Ascending aorta (tissue), 2 donors: ENCODE results near the gene ANTXR1. TPM values are rescaled to one million over a fixed set of nuclear protein-coding genes. Genes with fewer than 3 reads are reported as not detected.

Source experiments
- DNase-seq, 2 donors: peaks; one replicate each; pipeline ENCODE4 v3.0.0-alpha.2; 2019; ENCODE audit warnings: low spot score in 2 of 2
- H3K27ac ChIP-seq, 2 donors: fragments of 200-600 bp; sonication (generic); one replicate each; pipeline ENCODE4 v1.5.1; 2016 to 2017; ENCODE audit warnings: mild to moderate bottlenecking in 1 of 2
- H3K27me3 ChIP-seq: fragments of 200-600 bp; sonication (generic); one replicate; pipeline ENCODE4 v1.5.1; 2017
- H3K36me3 ChIP-seq, 2 donors: fragments of 200-600 bp; sonication (generic); one replicate each; pipeline ENCODE4 v1.5.1; 2016
- H3K4me1 ChIP-seq, 2 donors: fragments of 200-600 bp; sonication (generic); one replicate each; pipeline ENCODE4 v1.5.1; 2016 to 2017; ENCODE audit warnings: mild to moderate bottlenecking in 1 of 2
- H3K4me3 ChIP-seq, 2 donors: fragments of 200-600 bp; sonication (generic); one replicate each; pipeline ENCODE4 v1.5.1; 2016 to 2017; ENCODE audit warnings: mild to moderate bottlenecking in 1 of 2
- H3K9me3 ChIP-seq, 2 donors: fragments of 200-600 bp; sonication (generic); one replicate each; pipeline ENCODE4 v1.5.1; 2016
- intact Hi-C: fragments of 100-400 bp; cut with DNase I; formaldehyde crosslinking; loops from one replicate; pipeline ENCODE4 v1.15.1; 2023
- total RNA-seq: library from RNA; depleted of rRNA; stranded (reverse); fragments of >200 nt; gene quantifications from one replicate; pipeline ENCODE4 v1.1.0, GENCODE V29; 2016
- TF ChIP-seq, protein P1 (sequence below), 3 experiments: fragments of 200-600 bp in 2 of 3; fragments of 450-650 bp in 1 of 3; sonication (generic) in 2 of 3; IDR thresholded peaks; one replicate each; pipeline ENCODE4 v1.5.1; 2016 to 2019; ENCODE audit warnings: antibody characterized with exemption in 3 of 3, mild to moderate bottlenecking in 1 of 3, moderate library complexity in 1 of 3

The ANTXR1 gene
- total RNA-seq, 1 donor from 2014 or later = 90.3 TPM

DNA sequence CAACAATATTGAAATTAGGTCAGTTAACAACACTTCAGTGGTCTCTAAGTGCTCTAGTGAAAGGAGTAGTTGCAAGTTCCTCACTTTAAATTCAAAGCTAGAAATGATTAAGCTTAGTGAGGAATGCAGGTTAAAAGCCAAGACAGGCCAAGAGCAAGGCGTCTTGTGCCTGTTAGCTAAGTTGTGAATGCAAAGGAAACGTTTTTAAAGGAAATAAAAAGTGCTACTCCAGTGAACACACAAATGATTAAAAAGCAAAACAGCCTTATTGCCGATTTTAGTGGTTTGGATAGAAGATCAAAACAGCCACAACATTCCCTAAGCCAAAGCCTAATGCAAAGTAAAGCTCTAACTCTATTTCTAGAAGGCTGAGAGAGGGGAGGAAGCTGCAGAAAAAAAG is 44.7 kb downstream of the ANTXR1 start:
- Histone ChIP-seq H3K27me3 (no peaks in the 10 kb centered on the region), H3K4me3 (no peak overlapping the region), H3K4me1 (peaks cover 15 to 25% of the 10 kb centered on the region in 2 donors), H3K9me3 (no peaks in the 10 kb centered on the region), H3K36me3 (no peaks in the 10 kb centered on the region), H3K27ac (peak overlapping the region; percentile 60 to 64)
- TF ChIP-seq, protein P1, sequence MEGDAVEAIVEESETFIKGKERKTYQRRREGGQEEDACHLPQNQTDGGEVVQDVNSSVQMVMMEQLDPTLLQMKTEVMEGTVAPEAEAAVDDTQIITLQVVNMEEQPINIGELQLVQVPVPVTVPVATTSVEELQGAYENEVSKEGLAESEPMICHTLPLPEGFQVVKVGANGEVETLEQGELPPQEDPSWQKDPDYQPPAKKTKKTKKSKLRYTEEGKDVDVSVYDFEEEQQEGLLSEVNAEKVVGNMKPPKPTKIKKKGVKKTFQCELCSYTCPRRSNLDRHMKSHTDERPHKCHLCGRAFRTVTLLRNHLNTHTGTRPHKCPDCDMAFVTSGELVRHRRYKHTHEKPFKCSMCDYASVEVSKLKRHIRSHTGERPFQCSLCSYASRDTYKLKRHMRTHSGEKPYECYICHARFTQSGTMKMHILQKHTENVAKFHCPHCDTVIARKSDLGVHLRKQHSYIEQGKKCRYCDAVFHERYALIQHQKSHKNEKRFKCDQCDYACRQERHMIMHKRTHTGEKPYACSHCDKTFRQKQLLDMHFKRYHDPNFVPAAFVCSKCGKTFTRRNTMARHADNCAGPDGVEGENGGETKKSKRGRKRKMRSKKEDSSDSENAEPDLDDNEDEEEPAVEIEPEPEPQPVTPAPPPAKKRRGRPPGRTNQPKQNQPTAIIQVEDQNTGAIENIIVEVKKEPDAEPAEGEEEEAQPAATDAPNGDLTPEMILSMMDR (IDR thresholded peaks at IDR 0.05) = no peak
- intact Hi-C loops = loop anchor here (5.0 kb wide), 1 partner anchor 45 kb away; no protein-coding TSS in a partner anchor
- no peak for DNase-seq

DNA sequence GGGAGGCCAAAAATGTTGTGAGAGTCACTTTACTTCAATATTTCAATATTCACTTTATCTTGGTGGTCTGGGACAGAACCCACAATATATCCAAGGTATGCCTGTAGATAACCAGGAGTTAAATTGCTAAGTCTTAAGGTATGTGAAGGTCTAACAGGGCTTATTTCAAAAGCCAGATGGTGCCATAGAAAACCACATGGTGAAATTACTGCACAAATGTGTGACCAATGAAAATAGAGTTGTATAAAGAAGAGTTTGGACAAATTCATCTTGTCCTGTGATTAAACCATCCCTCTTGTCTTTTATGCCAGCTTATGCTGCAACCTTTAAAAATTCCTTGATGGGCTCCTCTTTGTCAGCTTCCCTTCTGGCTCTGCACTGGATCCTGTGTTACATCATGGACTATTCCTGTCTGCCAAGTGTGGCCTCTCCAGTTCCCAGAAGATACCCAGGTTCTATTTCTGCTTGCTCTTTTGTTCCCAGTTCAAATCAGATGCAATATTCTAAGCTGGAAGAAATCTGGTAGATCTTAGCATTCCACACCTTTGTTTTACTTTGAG is 46.8 kb downstream of the ANTXR1 start:
- H3K27me3 ChIP-seq = no peaks in the 10 kb centered on the region
- no peaks in the 10 kb centered on the region for H3K36me3 ChIP-seq
- peak overlapping the region; percentile 18 to 45 for H3K27ac ChIP-seq
- H3K9me3 ChIP-seq = no peaks in the 10 kb centered on the region
- TF ChIP-seq, protein P1 (IDR thresholded peaks at IDR 0.05) = no peak
- DNase-seq = no peak
- intact Hi-C loops = loop anchor here (5.0 kb wide), 1 partner anchor 42 kb away; no protein-coding TSS in a partner anchor
- peaks cover 15 to 27% of the 10 kb centered on the region in 2 donors for H3K4me1 ChIP-seq
- no peak overlapping the region for H3K4me3 ChIP-seq

DNA sequence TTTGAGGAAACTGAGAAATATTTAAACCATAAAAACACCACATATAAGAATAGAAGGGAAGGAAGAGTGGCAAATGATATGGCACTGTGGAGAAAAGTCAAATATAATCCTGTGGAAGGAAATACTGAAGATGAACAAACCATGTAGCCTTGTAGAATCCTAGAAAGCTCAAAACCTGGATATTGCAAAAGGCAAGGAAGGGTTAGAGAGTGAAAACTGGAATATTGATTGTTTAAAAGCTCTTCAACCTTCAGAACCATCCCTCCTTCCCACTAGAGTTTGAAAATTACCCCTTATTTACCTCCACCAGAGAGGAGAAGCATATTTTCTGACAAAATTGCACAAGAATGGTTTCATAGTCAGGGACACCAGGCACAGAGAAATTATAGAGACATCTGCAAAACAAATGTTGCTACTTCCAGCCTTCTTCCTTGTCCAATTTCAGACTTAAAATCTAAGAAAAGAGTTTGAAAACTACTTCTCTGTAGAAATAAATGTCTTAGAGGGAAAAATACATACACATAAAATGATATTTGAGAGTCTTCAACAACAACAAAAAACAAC is 48.0 kb downstream of the ANTXR1 start:
- H3K27ac ChIP-seq = peak overlapping the region; percentile 0 to 45
- peaks cover 15 to 25% of the 10 kb centered on the region in 2 donors for H3K4me1 ChIP-seq
- no peak overlapping the region for H3K4me3 ChIP-seq
- no peaks in the 10 kb centered on the region for H3K27me3 ChIP-seq
- intact Hi-C loops = no loop called here
- H3K36me3 ChIP-seq = no peaks in the 10 kb centered on the region
- no peaks in the 10 kb centered on the region for H3K9me3 ChIP-seq
- TF ChIP-seq, protein P1 (IDR thresholded peaks at IDR 0.05) = no peak
- DNase-seq = no peak

DNA sequence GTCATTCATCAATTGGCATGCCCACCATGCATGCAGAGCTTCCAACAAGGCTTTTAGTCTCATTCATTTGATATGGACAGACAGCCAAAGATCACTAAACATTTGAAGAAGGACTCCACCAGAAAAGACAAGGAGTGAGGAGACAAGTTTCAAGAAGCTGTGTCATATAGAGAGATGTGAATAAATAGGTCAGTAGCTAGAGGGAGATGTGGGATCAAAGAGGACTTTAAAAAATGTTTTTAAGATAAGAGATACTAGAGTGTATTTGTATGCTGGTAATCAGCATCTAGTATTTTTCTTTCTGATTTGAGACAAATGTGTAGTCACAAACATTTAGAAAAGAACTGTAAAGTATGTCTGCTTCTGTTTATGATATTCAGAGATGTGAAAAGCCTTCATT is 48.5 kb downstream of the ANTXR1 start:
- intact Hi-C loops = no loop called here
- H3K27me3 ChIP-seq = no peaks in the 10 kb centered on the region
- H3K36me3 ChIP-seq = no peaks in the 10 kb centered on the region
- TF ChIP-seq, protein P1 (IDR thresholded peaks at IDR 0.05) = peak in 1 of 3 experiments; percentile 22
- H3K9me3 ChIP-seq = no peaks in the 10 kb centered on the region
- no peak overlapping the region for H3K4me3 ChIP-seq
- no peak for DNase-seq
- peak overlapping the region; percentile 0 to 57 for H3K27ac ChIP-seq
- H3K4me1 ChIP-seq = peaks cover 18 to 30% of the 10 kb centered on the region in 2 donors

DNA sequence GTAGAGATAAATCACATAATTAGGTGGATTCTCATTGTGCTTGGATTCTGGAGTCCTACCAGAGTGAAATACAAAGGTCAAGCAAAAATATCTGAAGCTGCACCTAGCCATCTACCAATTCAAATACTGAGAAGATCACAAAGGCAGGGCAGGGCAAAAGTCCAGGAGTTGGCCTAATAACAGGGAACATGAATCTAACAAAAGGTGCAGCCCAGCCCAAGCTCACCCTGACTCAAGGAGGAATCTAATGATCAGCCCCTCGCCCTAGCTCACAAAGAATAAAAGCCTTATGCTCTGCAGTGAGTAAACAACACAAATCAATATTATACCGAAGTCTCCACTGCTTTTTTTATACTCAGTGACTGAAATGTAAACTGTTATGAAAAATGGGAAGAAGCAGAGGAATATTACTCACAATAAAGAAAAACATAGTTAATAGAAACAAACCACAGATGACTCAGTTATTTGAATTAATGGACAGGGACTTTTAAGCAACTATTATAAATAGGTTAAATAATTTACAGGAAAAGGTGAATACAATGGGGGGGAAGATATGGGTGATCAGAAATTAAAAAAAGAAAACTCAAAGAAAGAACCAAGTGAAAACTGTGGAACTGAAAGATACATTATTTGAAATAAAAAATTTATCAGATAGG is 49.5 kb downstream of the ANTXR1 start:
- H3K27ac ChIP-seq = peak overlapping the region; percentile 14 to 57
- H3K4me1 ChIP-seq = peaks cover 21 to 33% of the 10 kb centered on the region in 2 donors

More for the DNA sequence above, 49.5 kb downstream of the ANTXR1 start:
- no peak for DNase-seq
- Histone ChIP-seq H3K27me3 (no peaks in the 10 kb centered on the region), H3K36me3 (no peaks in the 10 kb centered on the region), H3K9me3 (no peaks in the 10 kb centered on the region), H3K4me3 (peak overlapping the region in 1 of 2 donors; percentile 3)
- TF ChIP-seq, protein P1 (IDR thresholded peaks at IDR 0.05) = no peak
- intact Hi-C loops = no loop called here
